ENCODE measurements around the gene BRD4. TPM values are rescaled to one million over a fixed set of nuclear protein-coding genes. Genes with fewer than 3 reads are reported as not detected.
A peak's percentile ranks its signal among the peaks of the same experiment; 100 is the strongest.

Gene BRD4
- polyA plus RNA-seq, 2 of the 4 experiments (the other 2 are of a cell fraction) = 8.3 to 22.5 TPM

DNA sequence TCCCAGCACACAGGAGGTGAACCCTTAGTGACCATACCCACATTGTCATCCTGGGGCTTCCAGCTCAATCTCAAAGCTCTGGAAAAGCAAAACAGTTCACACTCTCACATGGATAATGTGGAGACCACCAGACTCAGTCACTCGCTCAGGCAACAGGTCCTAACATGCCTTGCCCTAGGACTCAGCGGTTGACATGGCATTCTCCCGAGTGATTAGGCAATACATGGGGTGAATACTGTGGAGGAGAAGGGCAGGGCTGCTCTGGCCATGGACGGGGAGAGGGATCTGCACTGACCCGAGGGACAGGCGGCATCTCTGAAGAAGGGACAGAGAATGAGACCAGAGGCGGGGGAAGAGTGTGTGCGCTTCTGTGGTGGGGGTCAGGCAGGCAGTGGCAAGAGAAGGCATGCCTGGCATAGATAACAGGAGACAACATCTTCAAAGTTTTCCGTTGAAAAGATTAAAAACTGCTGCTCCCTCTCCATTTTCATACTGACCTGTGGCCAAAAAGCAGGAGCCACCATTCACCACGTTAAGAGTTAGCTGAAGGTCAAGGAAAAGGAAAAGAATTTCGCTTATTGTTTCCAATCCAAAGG, 55.6 kb downstream of the BRD4 start:
- FAIRE-seq (no peak), ATAC-seq (no peak), DNase-seq (ENCODE audit: low read depth in 1 of 2, low spot score in 1 of 2) (no peak)
- Histone ChIP-seq H3K9me3 (no peaks in the 10 kb centered on the region), H3K4me2 (0 out of 3 replicates have a peak overlapping the region, but pooled peaks have one; percentile 19), H3K4me3 (no peak overlapping the region), H3K27ac (peak overlapping the region in 1 of 2 experiments; percentile 64; a peak in 3 of 6 replicates), H3K4me1 (peaks cover 47% of the 10 kb centered on the region)
- CTCF ChIA-PET = no interaction called here
- no peak for TF ChIP-seq RARB (CRISPR knock-in tag; IDR thresholded peaks at IDR 0.05)
- POLR2A ChIA-PET = no interaction called here
- 88% methylated on average over 9 of the region's 11 CpGs for WGBS (ENCODE audit: missing lambda C conversion rate)

DNA sequence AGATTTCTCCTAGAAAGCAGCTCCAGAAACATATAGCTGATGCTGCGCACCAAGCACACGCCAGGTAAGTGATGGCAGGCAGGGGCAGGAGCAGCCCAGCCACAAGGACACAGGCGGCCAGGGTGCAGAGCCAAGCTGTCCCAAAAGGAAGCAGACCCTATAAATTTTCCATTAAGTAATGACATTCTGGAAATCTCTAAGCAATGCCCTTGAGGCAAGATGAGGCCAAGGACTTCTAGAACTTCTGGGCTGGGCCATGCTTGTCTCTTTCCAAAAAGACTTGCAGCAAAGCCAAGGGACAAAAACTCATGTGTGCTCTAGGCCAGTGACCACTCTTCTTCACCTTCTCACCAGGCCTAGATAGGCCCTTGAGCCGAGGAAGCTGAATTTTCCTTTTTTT, 57.9 kb downstream of the BRD4 start:
- ChIA-PET POLR2A (interaction anchor here (0.5 kb wide), 1 partner anchor 37 kb away, joined by 3 read pairs; no protein-coding TSS in a partner anchor), CTCF (interaction anchor here (1.1 kb wide), 1 partner anchor 11 kb away, joined by 4 read pairs; no protein-coding TSS in a partner anchor)
- WGBS (ENCODE audit: missing lambda C conversion rate) = 92% methylated on average over 3 of the region's 4 CpGs
- no peak overlapping the region for H3K27ac ChIP-seq
- H3K4me1 ChIP-seq = peaks cover 25% of the 10 kb centered on the region; the same call in 1 of the 3 replicates
- no peak for TF ChIP-seq BCL3 (IDR thresholded peaks at IDR 0.05)
- TF ChIP-seq, protein P1, sequence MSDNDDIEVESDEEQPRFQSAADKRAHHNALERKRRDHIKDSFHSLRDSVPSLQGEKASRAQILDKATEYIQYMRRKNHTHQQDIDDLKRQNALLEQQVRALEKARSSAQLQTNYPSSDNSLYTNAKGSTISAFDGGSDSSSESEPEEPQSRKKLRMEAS (IDR thresholded peaks at IDR 0.05) = no peak
- TF ChIP-seq NR3C1 (IDR thresholded peaks at IDR 0.05) = no peak
- TF ChIP-seq ESRRA (IDR thresholded peaks at IDR 0.05; ENCODE audit: borderline replicate concordance, low read length) = no peak
- TF ChIP-seq HOXB13 (CRISPR knock-in tag; IDR thresholded peaks at IDR 0.05; ENCODE audit: low read depth) = no peak
- no peak for TF ChIP-seq HDAC2 (IDR thresholded peaks at IDR 0.05)
- TF ChIP-seq ZFP36 (IDR thresholded peaks at IDR 0.05; ENCODE audit: borderline replicate concordance, partially characterized antibody) = no peak
- TF ChIP-seq POLR2A (IDR thresholded peaks at IDR 0.05; ENCODE audit: low read length) = no peak
- no peaks in the 10 kb centered on the region for H3K9me3 ChIP-seq
- ATAC-seq = no peak
- H3K4me2 ChIP-seq = no peak overlapping the region
- no peak for DNase-seq (ENCODE audit: low read depth in 1 of 2, low spot score in 1 of 2)
- FAIRE-seq = no peak
- no peak overlapping the region for H3K4me3 ChIP-seq

DNA sequence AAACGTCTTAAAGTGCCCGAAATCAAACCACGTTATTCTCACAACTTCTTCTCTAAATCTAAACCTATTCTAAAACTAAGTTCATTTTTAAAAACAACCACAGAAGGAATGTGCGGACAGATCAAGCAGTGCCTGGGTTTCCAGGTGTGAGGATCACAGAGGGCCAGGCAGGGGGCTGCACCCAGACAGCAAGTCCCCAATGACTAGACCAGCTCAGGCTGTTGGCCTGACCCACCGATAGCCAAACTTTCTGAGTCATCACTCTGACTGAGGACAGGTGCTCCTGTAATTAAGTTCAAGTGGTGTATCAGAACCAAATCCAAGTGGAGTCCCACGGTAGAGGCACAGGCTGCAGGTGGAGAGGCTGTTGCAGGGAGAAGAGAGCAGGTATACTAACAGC, 62.5 kb downstream of the BRD4 start:
- POLR2A ChIA-PET = no interaction called here

DNA sequence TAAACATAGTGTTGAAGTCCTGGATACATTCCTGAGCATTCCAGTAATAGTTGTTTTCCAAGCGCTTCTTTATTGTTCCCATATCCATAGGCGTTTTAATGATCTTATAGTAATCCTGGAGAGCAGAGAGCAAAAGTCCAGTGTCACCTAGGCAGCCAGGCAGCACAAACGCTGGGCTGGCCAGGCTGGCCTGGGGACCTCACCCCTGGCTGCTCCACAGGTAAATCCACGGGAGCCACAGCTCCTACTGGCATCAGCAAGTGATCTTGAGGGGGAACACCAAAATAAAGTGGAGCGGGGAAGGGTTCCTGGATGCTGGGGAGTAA, 63.4 kb downstream of the BRD4 start:
- WGBS (ENCODE audit: missing lambda C conversion rate) = 84% methylated on average over 5 of the region's 5 CpGs
- TF ChIP-seq ESRRA (IDR thresholded peaks at IDR 0.05; ENCODE audit: borderline replicate concordance, low read length) (no peak), RARB (CRISPR knock-in tag; IDR thresholded peaks at IDR 0.05) (no peak), EP300 (IDR thresholded peaks at IDR 0.05) (no peak), KDM5A (IDR thresholded peaks at IDR 0.05) (no peak), FOXS1 (CRISPR knock-in tag; IDR thresholded peaks at IDR 0.05) (no peak), CBX8 (IDR thresholded peaks at IDR 0.05) (no peak), USF2 (IDR thresholded peaks at IDR 0.05) (no peak), SREBF2 (IDR thresholded peaks at IDR 0.05) (no peak), HEYL (CRISPR knock-in tag; IDR thresholded peaks at IDR 0.05) (no peak), FOSL2 (IDR thresholded peaks at IDR 0.05) (no peak), FOSL2 (CRISPR knock-in tag; IDR thresholded peaks at IDR 0.05) (no peak), NR3C1 (IDR thresholded peaks at IDR 0.05) (no peak)
- TF ChIP-seq, protein P2, sequence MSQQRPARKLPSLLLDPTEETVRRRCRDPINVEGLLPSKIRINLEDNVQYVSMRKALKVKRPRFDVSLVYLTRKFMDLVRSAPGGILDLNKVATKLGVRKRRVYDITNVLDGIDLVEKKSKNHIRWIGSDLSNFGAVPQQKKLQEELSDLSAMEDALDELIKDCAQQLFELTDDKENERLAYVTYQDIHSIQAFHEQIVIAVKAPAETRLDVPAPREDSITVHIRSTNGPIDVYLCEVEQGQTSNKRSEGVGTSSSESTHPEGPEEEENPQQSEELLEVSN (IDR thresholded peaks at IDR 0.05; ENCODE audit: borderline replicate concordance, low read depth) = no peak
- TF ChIP-seq, protein P3, sequence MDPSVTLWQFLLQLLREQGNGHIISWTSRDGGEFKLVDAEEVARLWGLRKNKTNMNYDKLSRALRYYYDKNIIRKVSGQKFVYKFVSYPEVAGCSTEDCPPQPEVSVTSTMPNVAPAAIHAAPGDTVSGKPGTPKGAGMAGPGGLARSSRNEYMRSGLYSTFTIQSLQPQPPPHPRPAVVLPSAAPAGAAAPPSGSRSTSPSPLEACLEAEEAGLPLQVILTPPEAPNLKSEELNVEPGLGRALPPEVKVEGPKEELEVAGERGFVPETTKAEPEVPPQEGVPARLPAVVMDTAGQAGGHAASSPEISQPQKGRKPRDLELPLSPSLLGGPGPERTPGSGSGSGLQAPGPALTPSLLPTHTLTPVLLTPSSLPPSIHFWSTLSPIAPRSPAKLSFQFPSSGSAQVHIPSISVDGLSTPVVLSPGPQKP (IDR thresholded peaks at IDR 0.05; ENCODE audit: low read depth, low read length) = no peak
- H3K9me3 ChIP-seq = no peaks in the 10 kb centered on the region
- FAIRE-seq (no peak), ATAC-seq (no peak), DNase-seq (ENCODE audit: low read depth in 1 of 2, low spot score in 1 of 2) (no peak)
- ChIA-PET CTCF (no interaction called here), POLR2A (interaction anchor here (0.6 kb wide), 1 partner anchor 70 kb away, joined by 6 read pairs; no protein-coding TSS in a partner anchor)
- H3K4me1 ChIP-seq = peaks cover 19% of the 10 kb centered on the region
- no peak overlapping the region for H3K4me2 ChIP-seq
- no peak overlapping the region for H3K27ac ChIP-seq
- no peak overlapping the region for H3K4me3 ChIP-seq

More for the DNA sequence above, 62.5 kb downstream of the BRD4 start:
- CTCF ChIA-PET = interaction anchor here (1.6 kb wide), 1 partner anchor 9 kb away, joined by 6 read pairs; no protein-coding TSS in a partner anchor
- H3K9me3 ChIP-seq = no peaks in the 10 kb centered on the region
- whole genome bisulfite sequencing (ENCODE audit: missing lambda C conversion rate) = 96% methylated on average over 6 of the region's 6 CpGs
- no peak for FAIRE-seq
- no peak for TF ChIP-seq NR3C1 (IDR thresholded peaks at IDR 0.05)
- TF ChIP-seq HOXB5 (CRISPR knock-in tag; IDR thresholded peaks at IDR 0.05) = no peak
- TF ChIP-seq FOSB (CRISPR knock-in tag; IDR thresholded peaks at IDR 0.05) = no peak
- TF ChIP-seq ZC3H11A (IDR thresholded peaks at IDR 0.05) = no peak
- no peak for TF ChIP-seq EHMT2 (IDR thresholded peaks at IDR 0.05; ENCODE audit: low read depth)
- TF ChIP-seq, protein P2 (IDR thresholded peaks at IDR 0.05; ENCODE audit: borderline replicate concordance, low read depth) = no peak
- H3K27ac ChIP-seq = no peak overlapping the region
- no peak overlapping the region for H3K4me3 ChIP-seq
- ATAC-seq = no peak
- peaks cover 19% of the 10 kb centered on the region for H3K4me1 ChIP-seq
- H3K4me2 ChIP-seq = no peak overlapping the region
- no peak for DNase-seq (ENCODE audit: low read depth in 1 of 2, low spot score in 1 of 2)

All from A549 (cell line).